BE2C (cell line): ENCODE results near the gene MAP7.

ENCODE experiments used
- DNase-seq: peaks from one replicate; pipeline ENCODE4 v3.0.0-alpha.2; 2020
- H3K27me3 ChIP-seq: fragments of 250-450 bp; sonication (Bioruptor Pico); 2 replicates; pipeline ENCODE4 v1.5.1; 2020; ENCODE audit warnings: mild to moderate bottlenecking
- H3K36me3 ChIP-seq: fragments of 250-450 bp; sonication (Bioruptor Pico); 2 replicates; pipeline ENCODE4 v1.5.1; 2020; ENCODE audit warnings: mild to moderate bottlenecking
- H3K4me1 ChIP-seq: fragments of 250-450 bp; sonication (Bioruptor Pico); 2 replicates; pipeline ENCODE4 v1.5.1; 2020
- H3K4me3 ChIP-seq: 2 replicates; pipeline ENCODE4 v1.5.1; 2011; ENCODE audit warnings: low read depth, low read length
- H3K9me3 ChIP-seq: fragments of 250-450 bp; sonication (Bioruptor Pico); 2 replicates; pipeline ENCODE4 v1.5.1; 2020
- TF ChIP-seq, protein P1 (sequence below): IDR thresholded peaks from 2 replicates; pipeline ENCODE4 v1.5.1; 2012; ENCODE audit warnings: mild to moderate bottlenecking, low read depth, low read length

MAP7 gene

DNA sequence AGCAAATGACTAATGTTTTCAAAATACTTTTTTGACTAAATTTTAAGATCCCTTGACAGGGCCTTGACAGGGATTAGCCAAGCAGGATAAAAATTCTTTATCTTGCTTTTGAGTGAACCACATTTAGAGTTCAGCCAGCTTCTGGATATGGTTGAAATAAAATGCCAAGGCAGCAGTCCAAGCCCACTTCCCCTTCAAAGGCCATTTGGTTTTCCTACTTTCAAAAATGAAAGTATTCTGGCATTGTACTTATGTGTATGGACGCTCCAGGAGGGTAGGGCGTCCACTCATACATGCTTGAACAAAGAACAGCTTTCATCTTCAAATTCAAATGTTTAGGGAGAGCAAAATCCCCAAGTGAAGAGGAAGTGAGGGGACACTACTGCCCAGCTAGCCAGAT is 178.3 kb downstream of the MAP7 start:
- H3K4me3 ChIP-seq, result no peak overlapping the region
- no peaks in the 10 kb centered on the region for H3K9me3 ChIP-seq

DNA sequence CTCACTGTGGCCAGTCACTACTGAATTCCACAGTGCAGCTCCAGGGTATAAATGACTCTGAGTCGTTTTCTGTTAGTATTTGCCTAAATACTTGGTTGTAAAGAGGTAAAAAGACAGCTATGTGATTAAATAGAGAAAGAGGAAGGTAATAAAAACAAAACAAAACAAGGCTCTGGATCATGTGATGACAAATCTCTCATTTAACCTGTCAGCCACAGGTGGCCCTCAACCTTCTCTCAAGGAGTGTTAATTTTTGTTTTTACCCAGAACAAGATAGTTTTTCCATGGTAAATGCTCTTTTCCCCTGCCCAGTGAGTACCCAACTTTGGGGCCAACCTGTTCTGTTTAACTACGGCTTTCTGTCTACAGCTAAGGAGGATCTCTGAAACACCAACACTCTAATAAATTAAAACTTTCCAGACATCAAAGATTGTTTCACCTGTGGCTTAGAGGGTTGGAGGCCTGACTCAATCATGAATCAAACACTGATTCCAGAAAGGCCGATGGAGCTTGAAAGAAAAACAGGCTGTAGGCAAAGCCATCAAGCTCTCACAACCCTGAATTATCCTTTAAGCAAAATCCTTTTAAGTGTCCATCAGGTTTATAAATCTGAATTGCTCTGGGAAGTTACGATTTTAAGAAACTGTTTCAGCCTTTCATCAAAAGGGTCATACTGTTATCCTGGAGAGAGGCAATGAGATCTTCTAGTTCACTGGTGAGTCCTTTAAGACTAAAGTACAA is 179.1 kb downstream of the MAP7 start:
- no peaks in the 10 kb centered on the region for H3K36me3 ChIP-seq
- H3K9me3 ChIP-seq, result no peaks in the 10 kb centered on the region
- DNase-seq, result no peak
- no peaks in the 10 kb centered on the region for H3K4me1 ChIP-seq
- H3K27me3 ChIP-seq, result no peaks in the 10 kb centered on the region
- TF ChIP-seq, protein P1, sequence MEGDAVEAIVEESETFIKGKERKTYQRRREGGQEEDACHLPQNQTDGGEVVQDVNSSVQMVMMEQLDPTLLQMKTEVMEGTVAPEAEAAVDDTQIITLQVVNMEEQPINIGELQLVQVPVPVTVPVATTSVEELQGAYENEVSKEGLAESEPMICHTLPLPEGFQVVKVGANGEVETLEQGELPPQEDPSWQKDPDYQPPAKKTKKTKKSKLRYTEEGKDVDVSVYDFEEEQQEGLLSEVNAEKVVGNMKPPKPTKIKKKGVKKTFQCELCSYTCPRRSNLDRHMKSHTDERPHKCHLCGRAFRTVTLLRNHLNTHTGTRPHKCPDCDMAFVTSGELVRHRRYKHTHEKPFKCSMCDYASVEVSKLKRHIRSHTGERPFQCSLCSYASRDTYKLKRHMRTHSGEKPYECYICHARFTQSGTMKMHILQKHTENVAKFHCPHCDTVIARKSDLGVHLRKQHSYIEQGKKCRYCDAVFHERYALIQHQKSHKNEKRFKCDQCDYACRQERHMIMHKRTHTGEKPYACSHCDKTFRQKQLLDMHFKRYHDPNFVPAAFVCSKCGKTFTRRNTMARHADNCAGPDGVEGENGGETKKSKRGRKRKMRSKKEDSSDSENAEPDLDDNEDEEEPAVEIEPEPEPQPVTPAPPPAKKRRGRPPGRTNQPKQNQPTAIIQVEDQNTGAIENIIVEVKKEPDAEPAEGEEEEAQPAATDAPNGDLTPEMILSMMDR, result no peak
- H3K4me3 ChIP-seq, result no peak overlapping the region

More for the DNA sequence above, 178.3 kb downstream of the MAP7 start:
- H3K27me3 ChIP-seq, result no peaks in the 10 kb centered on the region
- no peaks in the 10 kb centered on the region for H3K36me3 ChIP-seq
- DNase-seq, result no peak
- no peaks in the 10 kb centered on the region for H3K4me1 ChIP-seq
- TF ChIP-seq, protein P1, result no peak

DNA sequence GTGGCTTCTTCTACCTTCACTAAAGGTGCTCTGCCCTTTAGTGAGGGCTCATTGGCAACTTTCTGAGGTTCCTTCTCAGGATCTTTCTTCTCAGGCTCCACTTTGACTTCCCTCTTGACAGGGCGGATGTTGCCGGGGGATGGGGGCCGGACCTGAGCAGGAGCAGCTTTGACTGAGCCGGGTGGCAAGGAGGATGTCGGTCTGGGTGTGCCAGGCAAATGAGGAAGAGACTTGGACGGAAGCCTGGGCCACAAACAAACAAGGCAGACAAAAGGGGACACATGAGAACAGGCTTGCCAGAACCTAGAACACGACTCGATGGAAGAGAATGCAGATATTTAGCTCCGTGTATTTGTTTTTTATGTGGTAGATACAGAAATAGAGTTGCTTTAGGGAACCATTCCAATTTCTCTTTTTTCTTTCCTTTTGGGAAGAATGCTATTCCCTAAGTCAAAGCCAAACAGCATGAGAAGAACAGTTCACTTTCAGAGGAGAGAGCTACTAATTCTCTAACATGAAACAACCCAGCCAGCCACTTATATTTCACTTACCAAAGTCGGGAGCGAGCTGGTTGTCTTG is 184.4 kb downstream of the MAP7 start:
- H3K36me3 ChIP-seq, result peaks cover 21% of the 10 kb centered on the region
- H3K9me3 ChIP-seq, result no peaks in the 10 kb centered on the region
- no peak overlapping the region for H3K4me3 ChIP-seq
- TF ChIP-seq, protein P1, result no peak
- H3K4me1 ChIP-seq, result peaks cover 6% of the 10 kb centered on the region
- DNase-seq, result no peak
- no peaks in the 10 kb centered on the region for H3K27me3 ChIP-seq

DNA sequence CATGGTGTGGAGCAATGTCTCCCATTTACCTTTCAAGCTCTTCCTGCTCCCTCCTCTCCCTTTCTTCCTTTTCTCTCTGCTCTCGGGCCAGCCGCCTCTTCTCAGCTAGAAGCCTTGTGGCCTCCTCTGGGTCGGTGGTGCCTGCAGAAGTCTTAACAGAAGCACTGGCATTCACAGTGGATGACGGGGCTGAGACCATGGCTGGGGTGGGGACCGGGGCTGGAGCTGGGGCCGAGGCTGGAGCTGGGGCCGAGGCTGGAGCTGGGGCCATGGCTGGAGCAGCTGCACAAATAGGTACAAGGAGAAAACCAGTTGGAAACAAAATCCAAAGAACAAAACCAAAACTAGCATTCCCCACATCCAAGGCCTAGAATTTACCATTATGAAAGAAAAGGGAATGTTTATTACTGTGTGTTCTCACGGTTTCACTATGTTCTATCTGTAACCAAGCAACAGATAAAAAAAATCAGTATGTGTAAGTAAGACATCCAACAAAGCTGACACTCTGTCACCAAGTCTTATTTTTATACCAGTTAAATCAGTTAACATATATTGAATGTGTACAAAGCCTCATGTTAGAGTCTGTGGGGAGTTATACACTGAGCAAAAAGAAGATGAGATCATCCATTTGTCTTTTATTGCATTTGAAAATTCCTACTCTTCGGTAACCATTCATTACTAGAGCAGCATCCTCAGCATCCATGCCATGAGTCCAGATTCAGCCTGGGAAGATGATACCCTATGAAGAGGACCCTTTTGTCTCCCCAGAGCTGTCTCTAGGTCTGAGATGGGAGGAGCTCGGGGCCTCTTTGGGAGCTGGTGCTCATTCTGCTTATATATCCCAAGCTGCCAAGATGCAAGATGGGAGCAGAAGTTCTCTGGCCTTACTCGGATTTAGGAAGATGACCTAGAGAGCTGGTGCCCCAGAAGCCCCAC is 187.5 kb downstream of the MAP7 start:
- no peak for DNase-seq
- TF ChIP-seq, protein P1, result no peak
- Histone ChIP-seq H3K27me3 (no peaks in the 10 kb centered on the region), H3K4me1 (peaks cover 6% of the 10 kb centered on the region), H3K9me3 (no peaks in the 10 kb centered on the region), H3K36me3 (peaks cover 34% of the 10 kb centered on the region), H3K4me3 (no peak overlapping the region)

DNA sequence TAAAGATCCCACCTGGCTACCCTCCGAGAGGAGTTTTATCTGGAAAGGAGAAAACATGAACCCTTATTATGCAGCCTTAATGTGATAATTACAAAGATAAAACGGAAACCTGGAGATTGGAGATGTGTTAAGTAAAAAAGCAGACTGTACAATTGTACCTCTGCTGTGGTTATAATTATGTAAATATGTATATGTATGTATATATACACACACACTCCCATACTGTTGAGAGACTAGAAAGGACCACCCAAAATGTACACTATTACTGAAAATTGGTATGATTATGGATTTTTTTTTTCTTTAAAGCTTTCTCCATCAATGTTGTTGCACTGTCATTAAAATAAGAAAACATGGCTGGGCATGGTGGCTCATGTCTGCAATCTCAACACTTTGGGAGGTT is 188.4 kb downstream of the MAP7 start:
- no peak overlapping the region for H3K4me3 ChIP-seq
- no peaks in the 10 kb centered on the region for H3K9me3 ChIP-seq
- H3K36me3 ChIP-seq, result peaks cover 34% of the 10 kb centered on the region
- no peak for DNase-seq
- TF ChIP-seq, protein P1, result no peak
- H3K27me3 ChIP-seq, result no peaks in the 10 kb centered on the region
- H3K4me1 ChIP-seq, result peaks cover 6% of the 10 kb centered on the region
